OCI-LY7 (cell line): ENCODE data around the gene NAT16. TPM values are rescaled to one million over a fixed set of nuclear protein-coding genes. Genes with fewer than 3 reads are reported as not detected.

Source experiments
- BruUV-seq: library from RNA; stranded (reverse); fragments of 400-500 nt; replicated peaks from 2 replicates; lab custom pipeline; 2021; lab: Mats Ljungman, UMichigan
- CTCF ChIA-PET: fragments of 300-600 bp; sonication (Branson Sonifier 250); formaldehyde crosslinking; loops from one replicate; lab custom pipeline; 2022; ENCODE audit warnings: antibody characterized with exemption; ENCODE audit not compliant: unreplicated experiment; lab: Charles Lee
- POLR2A ChIA-PET: fragments of 300-600 bp; sonication (Branson Sonifier 250); formaldehyde crosslinking; loops from one replicate; lab custom pipeline; 2022; ENCODE audit warnings: antibody characterized with exemption; lab: Charles Lee
- DNase-seq: peaks from one replicate; pipeline ENCODE4 v3.0.0-alpha.2; 2015; ENCODE audit warnings: low spot score
- H2AFZ ChIP-seq: fragments of 200-600 bp; sonication (generic), shearing (Covaris generic); 2 replicates; pipeline ENCODE4 v1.6.1; 2014; ENCODE audit warnings: mild to moderate bottlenecking, antibody characterized with exemption, low read length, moderate library complexity
- H3K27ac ChIP-seq: fragments of 200-600 bp; sonication (generic); 2 replicates; pipeline ENCODE4 v1.5.1; 2014; ENCODE audit warnings: mixed run types, low read depth, mild to moderate bottlenecking, moderate library complexity, low read length, inconsistent platforms; ENCODE audit not compliant: poor library complexity, severe bottlenecking
- H3K36me3 ChIP-seq: fragments of 200-600 bp; sonication (generic); 2 replicates; pipeline ENCODE4 v1.6.1; 2014; ENCODE audit warnings: mild to moderate bottlenecking, antibody characterized with exemption, low read length, moderate library complexity, mixed read lengths; ENCODE audit not compliant: insufficient read depth
- H3K4me1 ChIP-seq: fragments of 200-600 bp; sonication (generic); 2 replicates; pipeline ENCODE4 v1.5.1; 2014; ENCODE audit warnings: mild to moderate bottlenecking, low read length; ENCODE audit not compliant: insufficient read depth, poor library complexity, severe bottlenecking
- H3K4me2 ChIP-seq: fragments of 200-600 bp; sonication (generic); 2 replicates; pipeline ENCODE4 v1.6.1; 2014; ENCODE audit warnings: mild to moderate bottlenecking, low read length
- H3K4me3 ChIP-seq: fragments of 200-600 bp; sonication (generic); 2 replicates; pipeline ENCODE4 v1.5.1; 2014; ENCODE audit warnings: mild to moderate bottlenecking, low read depth, low read length; ENCODE audit not compliant: poor library complexity, severe bottlenecking
- H3K79me2 ChIP-seq: fragments of 200-600 bp; sonication (generic); 2 replicates; pipeline ENCODE4 v1.6.1; 2016; ENCODE audit warnings: low read depth, mild to moderate bottlenecking, low read length, moderate library complexity, mixed read lengths; ENCODE audit not compliant: insufficient read depth
- H3K9me2 ChIP-seq: fragments of 200-600 bp; sonication (generic); 2 replicates; pipeline ENCODE4 v1.6.1; 2016; ENCODE audit warnings: mild to moderate bottlenecking, low read length, mixed read lengths; ENCODE audit not compliant: insufficient read depth
- H3K9me3 ChIP-seq: fragments of 200-600 bp; sonication (generic); 2 replicates; pipeline ENCODE4 v1.6.1; 2014; ENCODE audit warnings: mild to moderate bottlenecking, mixed run types, low read length, mixed read lengths
- H4K20me1 ChIP-seq: fragments of 200-600 bp; sonication (generic); 2 replicates; pipeline ENCODE4 v1.6.1; 2014; ENCODE audit warnings: mild to moderate bottlenecking, antibody characterized with exemption, low read length, moderate library complexity, mixed read lengths; ENCODE audit not compliant: insufficient read depth
- EZH2phosphoT487 ChIP-seq: fragments of 200-600 bp; sonication (generic); IDR thresholded peaks from 2 replicates; pipeline ENCODE4 v1.6.1; 2018; ENCODE audit warnings: low read depth, borderline replicate concordance, mild to moderate bottlenecking, mixed run types, antibody characterized with exemption, low read length, moderate library complexity, mixed read lengths
- intact Hi-C: fragments of 100-400 bp; cut with micrococcal nuclease; formaldehyde crosslinking; loops from one replicate; pipeline ENCODE4 v1.10.0; 2022; ENCODE audit not compliant: unreplicated experiment
- total RNA-seq, 2 experiments: library from RNA; depleted of rRNA in 1 of 2; stranded (reverse); fragments of >200 nt in 1 of 2; shearing (Covaris generic) in 1 of 2; gene quantifications; 2 replicates each; pipeline ENCODE4 v1.2.3, GENCODE V29; 2014 to 2022
- TF ChIP-seq, protein P1 (sequence below): fragments of 200-600 bp; sonication (generic); conservative IDR thresholded peaks from 2 replicates; pipeline ENCODE4 v1.5.1; 2014; ENCODE audit warnings: mild to moderate bottlenecking, antibody characterized with exemption, low read length, moderate library complexity, mixed read lengths

The NAT16 gene
- total RNA-seq, 2 experiments from 2014 or later: 0.22 TPM; not detected in 1

- POLR2A ChIA-PET: interaction anchor here (0.6 kb wide), 2 partner anchors 306 to 334 kb away, joined by 3 read pairs; no protein-coding TSS in a partner anchor
- Histone ChIP-seq H3K27ac (no peak overlapping the region), H3K36me3 (no peaks in the 10 kb centered on the region), H3K4me3 (no peak overlapping the region), H3K9me3 (no peaks in the 10 kb centered on the region), H3K9me2 (no peaks in the 10 kb centered on the region), H3K4me1 (peaks cover 8% of the 10 kb centered on the region), H3K4me2 (no peak overlapping the region), H2AFZ (peak overlapping the region; percentile 27; the same call in 1 of the 2 replicates), H4K20me1 (no peaks in the 10 kb centered on the region), H3K79me2 (no peaks in the 10 kb centered on the region)
- CTCF ChIA-PET: interaction anchor here (1.0 kb wide), 1 partner anchor 52 kb away, joined by 3 read pairs; no protein-coding TSS in a partner anchor
- no TSS peak for BruUV-seq
- TF ChIP-seq, protein P1, sequence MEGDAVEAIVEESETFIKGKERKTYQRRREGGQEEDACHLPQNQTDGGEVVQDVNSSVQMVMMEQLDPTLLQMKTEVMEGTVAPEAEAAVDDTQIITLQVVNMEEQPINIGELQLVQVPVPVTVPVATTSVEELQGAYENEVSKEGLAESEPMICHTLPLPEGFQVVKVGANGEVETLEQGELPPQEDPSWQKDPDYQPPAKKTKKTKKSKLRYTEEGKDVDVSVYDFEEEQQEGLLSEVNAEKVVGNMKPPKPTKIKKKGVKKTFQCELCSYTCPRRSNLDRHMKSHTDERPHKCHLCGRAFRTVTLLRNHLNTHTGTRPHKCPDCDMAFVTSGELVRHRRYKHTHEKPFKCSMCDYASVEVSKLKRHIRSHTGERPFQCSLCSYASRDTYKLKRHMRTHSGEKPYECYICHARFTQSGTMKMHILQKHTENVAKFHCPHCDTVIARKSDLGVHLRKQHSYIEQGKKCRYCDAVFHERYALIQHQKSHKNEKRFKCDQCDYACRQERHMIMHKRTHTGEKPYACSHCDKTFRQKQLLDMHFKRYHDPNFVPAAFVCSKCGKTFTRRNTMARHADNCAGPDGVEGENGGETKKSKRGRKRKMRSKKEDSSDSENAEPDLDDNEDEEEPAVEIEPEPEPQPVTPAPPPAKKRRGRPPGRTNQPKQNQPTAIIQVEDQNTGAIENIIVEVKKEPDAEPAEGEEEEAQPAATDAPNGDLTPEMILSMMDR: no peak
- TF ChIP-seq EZH2phosphoT487: no peak
- DNase-seq: no peak
- intact Hi-C loops: no loop called here
These were observed 39.2 kb downstream of the NAT16 start for GRCh38 chr7:101140746-101141382.

- intact Hi-C loops: no loop called here
- H3K27ac ChIP-seq: no peak overlapping the region
- H3K4me2 ChIP-seq: no peak overlapping the region
- no peaks in the 10 kb centered on the region for H3K79me2 ChIP-seq
- no TSS peak for BruUV-seq
- no peak overlapping the region for H3K4me3 ChIP-seq
- H4K20me1 ChIP-seq: no peaks in the 10 kb centered on the region
- CTCF ChIA-PET: interaction anchor here (1.0 kb wide), 1 partner anchor 52 kb away, joined by 3 read pairs; no protein-coding TSS in a partner anchor
- H2AFZ ChIP-seq: peak overlapping the region; percentile 27; the same call in 1 of the 2 replicates
- TF ChIP-seq, protein P1: no peak
- TF ChIP-seq EZH2phosphoT487: no peak
- H3K36me3 ChIP-seq: no peaks in the 10 kb centered on the region
- DNase-seq: no peak
- no peaks in the 10 kb centered on the region for H3K9me2 ChIP-seq
- POLR2A ChIA-PET: interaction anchor here (0.6 kb wide), 1 partner anchor 307 kb away, joined by 3 read pairs; no protein-coding TSS in a partner anchor
- no peaks in the 10 kb centered on the region for H3K9me3 ChIP-seq
- H3K4me1 ChIP-seq: peaks cover 8% of the 10 kb centered on the region
These were observed 39.8 kb downstream of the NAT16 start for GRCh38 chr7:101140339-101140699.
